ENCODE data around the gene SLC6A15.

GRCh38 chr12:84843593-84844144, 68.9 kb downstream of the SLC6A15 start:
- no peak for TF ChIP-seq CTCF (IDR thresholded peaks at IDR 0.05; ENCODE audit: low read depth, low read length)
- TF ChIP-seq POLR2A (IDR thresholded peaks at IDR 0.05; ENCODE audit: extremely low read depth, insufficient read length), result no peak
- TF ChIP-seq MAX (IDR thresholded peaks at IDR 0.05; ENCODE audit: low read depth, low read length), result no peak
